HCT116 (cell line): ENCODE data around the gene SDK2. TPM values are rescaled to one million over a fixed set of nuclear protein-coding genes. Genes with fewer than 3 reads are reported as not detected.

Experiments used
- ATAC-seq: fragments of 200-7000 bp; cut with Tn5 transposase; 2 replicates; pipeline ENCODE4 v1.9.1; 2020; ENCODE audit warnings: mild to moderate bottlenecking, moderate library complexity
- BruUV-seq: library from RNA; stranded (reverse); fragments of 400-500 nt; replicated peaks from 2 replicates; lab custom pipeline; 2021; lab: Mats Ljungman, UMichigan
- CTCF ChIA-PET: fragments of 300-600 bp; sonication (Branson Sonifier 250); formaldehyde crosslinking; loops from one replicate; lab custom pipeline; 2021; ENCODE audit warnings: antibody characterized with exemption; lab: Charles Lee
- POLR2A ChIA-PET: fragments of 300-600, 350-600 bp; sonication (Branson Sonifier 250); formaldehyde crosslinking; loops from one replicate; lab custom pipeline; 2021; ENCODE audit warnings: antibody characterized with exemption; lab: Charles Lee
- RAD21 ChIA-PET, 2 experiments: fragments of 300-600 bp; sonication (Branson Sonifier 250); formaldehyde crosslinking; loops; one replicate each; lab custom pipeline; 2023; ENCODE audit warnings: low total read pairs in 2 of 2; ENCODE audit not compliant: uncharacterized antibody in 2 of 2, unreplicated experiment in 2 of 2, low non-redundant PET in 1 of 2; lab: Charles Lee
- DNase-seq: peaks from one replicate; pipeline ENCODE4 v3.0.0-alpha.2; 2010; ENCODE audit warnings: low read depth, low spot score
- H2AFZ ChIP-seq: fragments of 200-600 bp; shearing (Covaris generic), sonication (generic); 2 replicates; pipeline ENCODE4 v1.6.1; 2017; ENCODE audit warnings: low read depth, mixed run types, mixed read lengths, antibody characterized with exemption, low read length; ENCODE audit not compliant: poor library complexity, severe bottlenecking
- H3K27ac ChIP-seq: 2 replicates; pipeline ENCODE4 v1.5.1; 2012; ENCODE audit warnings: low read depth, low read length
- H3K27me3 ChIP-seq: fragments of 200-600 bp; sonication (generic); 2 replicates; pipeline ENCODE4 v1.6.1; 2016; ENCODE audit warnings: mixed run types, low read length, mixed read lengths; ENCODE audit not compliant: insufficient read depth
- H3K36me3 ChIP-seq, 2 experiments: fragments of 200-500 bp in 1 of 2; fragments of 200-600 bp in 1 of 2; sonication (Bioruptor generic) in 1 of 2; sonication (generic) in 1 of 2; 2 replicates each; pipeline versions ENCODE4 v1.5.1 to v1.6.1; 2014 to 2016; ENCODE audit warnings: low read length in 2 of 2, inconsistent platforms in 1 of 2, mixed read lengths in 1 of 2, mixed run types in 1 of 2; ENCODE audit not compliant: insufficient read depth in 2 of 2, control insufficient read depth in 1 of 2
- H3K4me1 ChIP-seq, 2 experiments: fragments of 200-600 bp in 1 of 2; sonication (generic) in 1 of 2; 2 replicates each; pipeline versions ENCODE4 v1.5.1 to v1.6.1; 2012 to 2017; ENCODE audit warnings: low read length in 2 of 2, inconsistent platforms in 1 of 2, mild to moderate bottlenecking in 1 of 2, mixed read lengths in 1 of 2, mixed run types in 1 of 2, moderate library complexity in 1 of 2; ENCODE audit not compliant: insufficient read depth in 2 of 2, control insufficient read depth in 1 of 2
- H3K4me2 ChIP-seq: fragments of 200-600 bp; sonication (generic); 2 replicates; pipeline ENCODE4 v1.6.1; 2017; ENCODE audit warnings: mixed run types, low read length, mixed read lengths
- H3K4me3 ChIP-seq, 2 experiments: fragments of 200-600 bp in 1 of 2; sonication (generic) in 1 of 2; replicated peaks in 1 of 2; 2 replicates each; pipeline ENCODE4 v1.5.1; 2011 to 2016; ENCODE audit warnings: low read length in 2 of 2, control low read depth in 1 of 2, low read depth in 1 of 2, mild to moderate bottlenecking in 1 of 2, mixed read lengths in 1 of 2, mixed run types in 1 of 2
- H3K79me2 ChIP-seq: fragments of 200-600 bp; sonication (generic); 2 replicates; pipeline ENCODE4 v1.6.1; 2017; ENCODE audit warnings: mild to moderate bottlenecking, mixed run types, low read length, moderate library complexity, mixed read lengths; ENCODE audit not compliant: insufficient read depth
- H3K9ac ChIP-seq: fragments of 200-600 bp; sonication (generic); 2 replicates; pipeline ENCODE4 v1.6.1; 2016; ENCODE audit warnings: low read length, mixed read lengths
- H3K9me2 ChIP-seq: fragments of 200-600 bp; sonication (generic), shearing (Covaris generic); 2 replicates; pipeline ENCODE4 v1.6.1; 2017; ENCODE audit warnings: mixed run types, mild to moderate bottlenecking, moderate library complexity; ENCODE audit not compliant: insufficient read depth
- H3K9me3 ChIP-seq, 2 experiments: fragments of 200-500 bp in 1 of 2; fragments of 200-600 bp in 1 of 2; sonication (Bioruptor generic) in 1 of 2; sonication (generic) in 1 of 2; 2 replicates each; pipeline ENCODE4 v1.6.1; 2014 to 2017; ENCODE audit warnings: low read length in 2 of 2, mixed read lengths in 2 of 2, inconsistent platforms in 1 of 2, low read depth in 1 of 2, mild to moderate bottlenecking in 1 of 2, mixed run types in 1 of 2, moderate library complexity in 1 of 2; ENCODE audit not compliant: control insufficient read depth in 1 of 2, insufficient read depth in 1 of 2
- H4K20me1 ChIP-seq: fragments of 200-600 bp; sonication (generic), shearing (Covaris generic); 2 replicates; pipeline ENCODE4 v1.6.1; 2017; ENCODE audit warnings: mixed run types, mild to moderate bottlenecking, moderate library complexity; ENCODE audit not compliant: insufficient read depth
- CBX3 ChIP-seq: IDR thresholded peaks from 2 replicates; pipeline ENCODE4 v1.6.1; 2012; ENCODE audit warnings: low read depth
- EGR1 ChIP-seq: IDR thresholded peaks from 2 replicates; pipeline ENCODE4 v1.6.1; 2012; ENCODE audit warnings: low read depth
- EZH2 ChIP-seq: fragments of 200-600 bp; sonication (generic); IDR thresholded peaks from 2 replicates; pipeline ENCODE4 v1.6.1; 2017; ENCODE audit warnings: antibody characterized with exemption, mixed run types
- EZH2phosphoT487 ChIP-seq: fragments of 200-600 bp; IDR thresholded peaks from 2 replicates; pipeline ENCODE4 v1.6.1; 2018; ENCODE audit warnings: antibody characterized with exemption, borderline replicate concordance
- FOSL1 ChIP-seq: IDR thresholded peaks from 2 replicates; pipeline ENCODE4 v1.6.1; 2012; ENCODE audit warnings: low read depth
- JUND ChIP-seq: IDR thresholded peaks from 2 replicates; pipeline ENCODE4 v1.6.1; 2012
- POLR2A ChIP-seq: IDR thresholded peaks from 2 replicates; pipeline ENCODE4 v1.7.0; 2011; ENCODE audit warnings: borderline replicate concordance; ENCODE audit not compliant: insufficient read depth, insufficient read length; ENCODE audit errors: extremely low read depth
- POLR2AphosphoS5 ChIP-seq: IDR thresholded peaks from 2 replicates; pipeline ENCODE4 v1.6.1; 2011; ENCODE audit warnings: mild to moderate bottlenecking, low read depth, low read length, moderate library complexity
- RAD21 ChIP-seq: IDR thresholded peaks from 2 replicates; pipeline ENCODE4 v1.6.1; 2012; ENCODE audit warnings: low read depth, mild to moderate bottlenecking
- SP1 ChIP-seq: IDR thresholded peaks from 2 replicates; pipeline ENCODE4 v1.6.1; 2012; ENCODE audit warnings: low read depth
- TCF7L2 ChIP-seq: IDR thresholded peaks from 2 replicates; pipeline ENCODE4 v1.7.0; 2011; ENCODE audit warnings: borderline replicate concordance, inconsistent platforms; ENCODE audit not compliant: insufficient read depth, insufficient read length; ENCODE audit errors: extremely low read depth
- YY1 ChIP-seq: IDR thresholded peaks from 2 replicates; pipeline ENCODE4 v1.6.1; 2011; ENCODE audit warnings: low read length, low read depth, moderate library complexity, mild to moderate bottlenecking; ENCODE audit not compliant: insufficient replicate concordance; ENCODE audit errors: extremely low read depth
- ZNF274 ChIP-seq: fragments of 200-500 bp; sonication (Bioruptor generic); IDR thresholded peaks from 2 replicates; pipeline ENCODE4 v1.6.1; 2014; ENCODE audit warnings: mild to moderate bottlenecking, low read depth, low read length, inconsistent platforms
- intact Hi-C: fragments of 100-400 bp; cut with micrococcal nuclease; formaldehyde crosslinking; loops from 2 replicates; pipeline ENCODE4 v1.10.0; 2022
- total RNA-seq: library from RNA; stranded (reverse); gene quantifications from one replicate; pipeline ENCODE4 v1.2.1, GENCODE V29; 2021; ENCODE audit not compliant: unreplicated experiment
- TF ChIP-seq, protein P1 (sequence below): IDR thresholded peaks from 2 replicates; pipeline ENCODE4 v1.6.1; 2012; ENCODE audit warnings: low read depth
- TF ChIP-seq, protein P2 (sequence below): IDR thresholded peaks from 2 replicates; pipeline ENCODE4 v1.6.1; 2012
- TF ChIP-seq, protein P3 (sequence below): IDR thresholded peaks from 2 replicates; pipeline ENCODE4 v1.6.1; 2011; ENCODE audit warnings: mild to moderate bottlenecking, low read length, moderate library complexity; ENCODE audit not compliant: insufficient replicate concordance; ENCODE audit errors: extremely low read depth

SDK2 gene
- total RNA-seq, 1 experiment from 2014 or later = 0.10 TPM

DNA sequence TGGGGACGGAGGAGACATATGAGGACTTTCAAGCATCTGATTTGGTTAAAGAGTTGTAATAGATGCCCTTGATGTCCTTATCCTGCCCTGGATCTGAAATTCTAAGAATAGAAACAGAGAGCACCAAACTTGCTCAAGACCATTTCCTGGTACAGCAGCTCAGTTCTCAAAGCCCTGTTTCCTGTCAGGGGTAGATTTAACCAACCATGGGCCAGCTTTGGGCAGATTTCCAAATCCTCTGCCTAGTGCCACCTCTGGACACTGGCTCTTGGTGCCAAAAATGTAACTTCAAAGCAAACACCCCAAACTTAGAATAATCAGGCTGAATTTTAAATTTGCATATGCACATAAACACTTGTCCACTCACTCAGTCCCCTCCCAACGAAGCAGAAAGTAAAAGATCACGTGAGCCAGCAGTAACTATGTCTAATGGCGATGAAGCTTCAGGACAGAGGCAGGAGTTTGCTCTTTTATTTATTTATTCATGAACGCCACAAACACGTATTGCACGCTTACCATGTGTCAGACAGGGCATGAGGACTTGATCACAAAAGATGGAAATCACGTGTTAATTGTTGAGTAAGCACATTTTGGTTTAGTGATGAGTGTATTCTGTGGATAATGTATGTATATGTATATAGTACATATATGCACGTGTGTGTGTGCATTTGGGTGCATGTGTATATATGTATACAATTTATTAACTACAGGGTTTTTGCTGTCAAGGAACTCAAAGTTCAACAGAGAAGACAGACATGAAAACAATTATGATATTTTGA lies 23.1 kb upstream of the SDK2 start:
- Histone ChIP-seq H4K20me1 (no peaks in the 10 kb centered on the region), H3K79me2 (no peaks in the 10 kb centered on the region), H3K9ac (no peak overlapping the region), H3K9me2 (no peaks in the 10 kb centered on the region), H3K4me3 (no peak overlapping the region), H3K4me2 (no peak overlapping the region), H3K27me3 (peaks cover 60% of the 10 kb centered on the region), H3K4me1 (no peaks in the 10 kb centered on the region), H3K9me3 (no peaks in the 10 kb centered on the region), H2AFZ (no peak overlapping the region), H3K36me3 (no peaks in the 10 kb centered on the region), H3K27ac (no peak overlapping the region)
- ChIA-PET POLR2A (no interaction called here), CTCF (no interaction called here), RAD21 (no interaction called here)
- DNase-seq (no peak), ATAC-seq (no peak)
- no peak for TF ChIP-seq YY1
- no peak for TF ChIP-seq SP1
- TF ChIP-seq, protein P1, sequence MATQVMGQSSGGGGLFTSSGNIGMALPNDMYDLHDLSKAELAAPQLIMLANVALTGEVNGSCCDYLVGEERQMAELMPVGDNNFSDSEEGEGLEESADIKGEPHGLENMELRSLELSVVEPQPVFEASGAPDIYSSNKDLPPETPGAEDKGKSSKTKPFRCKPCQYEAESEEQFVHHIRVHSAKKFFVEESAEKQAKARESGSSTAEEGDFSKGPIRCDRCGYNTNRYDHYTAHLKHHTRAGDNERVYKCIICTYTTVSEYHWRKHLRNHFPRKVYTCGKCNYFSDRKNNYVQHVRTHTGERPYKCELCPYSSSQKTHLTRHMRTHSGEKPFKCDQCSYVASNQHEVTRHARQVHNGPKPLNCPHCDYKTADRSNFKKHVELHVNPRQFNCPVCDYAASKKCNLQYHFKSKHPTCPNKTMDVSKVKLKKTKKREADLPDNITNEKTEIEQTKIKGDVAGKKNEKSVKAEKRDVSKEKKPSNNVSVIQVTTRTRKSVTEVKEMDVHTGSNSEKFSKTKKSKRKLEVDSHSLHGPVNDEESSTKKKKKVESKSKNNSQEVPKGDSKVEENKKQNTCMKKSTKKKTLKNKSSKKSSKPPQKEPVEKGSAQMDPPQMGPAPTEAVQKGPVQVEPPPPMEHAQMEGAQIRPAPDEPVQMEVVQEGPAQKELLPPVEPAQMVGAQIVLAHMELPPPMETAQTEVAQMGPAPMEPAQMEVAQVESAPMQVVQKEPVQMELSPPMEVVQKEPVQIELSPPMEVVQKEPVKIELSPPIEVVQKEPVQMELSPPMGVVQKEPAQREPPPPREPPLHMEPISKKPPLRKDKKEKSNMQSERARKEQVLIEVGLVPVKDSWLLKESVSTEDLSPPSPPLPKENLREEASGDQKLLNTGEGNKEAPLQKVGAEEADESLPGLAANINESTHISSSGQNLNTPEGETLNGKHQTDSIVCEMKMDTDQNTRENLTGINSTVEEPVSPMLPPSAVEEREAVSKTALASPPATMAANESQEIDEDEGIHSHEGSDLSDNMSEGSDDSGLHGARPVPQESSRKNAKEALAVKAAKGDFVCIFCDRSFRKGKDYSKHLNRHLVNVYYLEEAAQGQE = no peak
- no peak for TF ChIP-seq RAD21
- TF ChIP-seq, protein P2, sequence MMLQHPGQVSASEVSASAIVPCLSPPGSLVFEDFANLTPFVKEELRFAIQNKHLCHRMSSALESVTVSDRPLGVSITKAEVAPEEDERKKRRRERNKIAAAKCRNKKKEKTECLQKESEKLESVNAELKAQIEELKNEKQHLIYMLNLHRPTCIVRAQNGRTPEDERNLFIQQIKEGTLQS = no peak
- TF ChIP-seq EZH2 = no peak
- no peak for TF ChIP-seq POLR2AphosphoS5
- TF ChIP-seq, protein P3, sequence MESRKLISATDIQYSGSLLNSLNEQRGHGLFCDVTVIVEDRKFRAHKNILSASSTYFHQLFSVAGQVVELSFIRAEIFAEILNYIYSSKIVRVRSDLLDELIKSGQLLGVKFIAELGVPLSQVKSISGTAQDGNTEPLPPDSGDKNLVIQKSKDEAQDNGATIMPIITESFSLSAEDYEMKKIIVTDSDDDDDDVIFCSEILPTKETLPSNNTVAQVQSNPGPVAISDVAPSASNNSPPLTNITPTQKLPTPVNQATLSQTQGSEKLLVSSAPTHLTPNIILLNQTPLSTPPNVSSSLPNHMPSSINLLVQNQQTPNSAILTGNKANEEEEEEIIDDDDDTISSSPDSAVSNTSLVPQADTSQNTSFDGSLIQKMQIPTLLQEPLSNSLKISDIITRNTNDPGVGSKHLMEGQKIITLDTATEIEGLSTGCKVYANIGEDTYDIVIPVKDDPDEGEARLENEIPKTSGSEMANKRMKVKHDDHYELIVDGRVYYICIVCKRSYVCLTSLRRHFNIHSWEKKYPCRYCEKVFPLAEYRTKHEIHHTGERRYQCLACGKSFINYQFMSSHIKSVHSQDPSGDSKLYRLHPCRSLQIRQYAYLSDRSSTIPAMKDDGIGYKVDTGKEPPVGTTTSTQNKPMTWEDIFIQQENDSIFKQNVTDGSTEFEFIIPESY = no peak
- TF ChIP-seq POLR2A = no peak
- no peak for TF ChIP-seq TCF7L2
- no peak for TF ChIP-seq EGR1
- TF ChIP-seq JUND = no peak
- TF ChIP-seq FOSL1 = no peak
- no peak for TF ChIP-seq EZH2phosphoT487
- no peak for TF ChIP-seq ZNF274
- TF ChIP-seq CBX3 = no peak
- BruUV-seq = no TSS peak
- intact Hi-C loops = no loop called here
